H1 (cell line): ENCODE data around the gene VWA2. TPM values are rescaled to one million over a fixed set of nuclear protein-coding genes. Genes with fewer than 3 reads are reported as not detected.

Experiments
- CTCF ChIA-PET: fragments of 300-600 bp; sonication (Branson Sonifier 250); formaldehyde crosslinking; loops from one replicate; lab custom pipeline; 2021; ENCODE audit not compliant: partially characterized antibody; lab: Charles Lee
- POLR2A ChIA-PET: fragments of 300-600 bp; sonication (Branson Sonifier 250); formaldehyde crosslinking; loops from one replicate; lab custom pipeline; 2021; ENCODE audit warnings: inconsistent platforms; ENCODE audit not compliant: partially characterized antibody; lab: Charles Lee
- DNase-seq, 2 experiments: peaks; one replicate each; pipeline versions ENCODE4 v3.0.0 to v3.0.0-alpha.2; 2010 to 2022; ENCODE audit warnings: low spot score in 2 of 2, low read depth in 1 of 2, mixed read lengths in 1 of 2
- FAIRE-seq: peaks from 2 replicates; lab custom pipeline; 2011; peaks lifted over from hg19 to GRCh38; lab: Jason Lieb, UNC
- H2AFZ ChIP-seq: 2 replicates; pipeline ENCODE4 v1.8.1; 2012; ENCODE audit warnings: low read length, inconsistent platforms
- H2AK5ac ChIP-seq: 2 replicates; pipeline ENCODE4 v1.6.1; 2013; ENCODE audit warnings: low read depth, low read length
- H2BK120ac ChIP-seq: replicated peaks from 2 replicates; pipeline ENCODE3; 2013; ENCODE audit warnings: low read depth, low read length, inconsistent platforms
- H2BK12ac ChIP-seq: 2 replicates; pipeline ENCODE4 v1.6.1; 2013; ENCODE audit warnings: low read depth, low read length
- H2BK15ac ChIP-seq: 2 replicates; pipeline ENCODE4 v1.6.1; 2013; ENCODE audit warnings: low read length
- H2BK20ac ChIP-seq: 2 replicates; pipeline ENCODE4 v1.6.1; 2013; ENCODE audit warnings: low read length
- H2BK5ac ChIP-seq: 2 replicates; pipeline ENCODE4 v1.6.1; 2013; ENCODE audit warnings: low read depth, low read length
- H3K14ac ChIP-seq: 2 replicates; pipeline ENCODE4 v1.6.1; 2013; ENCODE audit warnings: inconsistent platforms; ENCODE audit not compliant: insufficient read length
- H3K18ac ChIP-seq: 2 replicates; pipeline ENCODE4 v1.6.1; 2013; ENCODE audit warnings: low read length; ENCODE audit errors: extremely low read depth
- H3K23ac ChIP-seq: 2 replicates; pipeline ENCODE4 v1.6.1; 2013; ENCODE audit warnings: inconsistent platforms; ENCODE audit not compliant: insufficient read length
- H3K23me2 ChIP-seq: 2 replicates; pipeline ENCODE4 v1.6.1; 2013; ENCODE audit warnings: low read depth, low read length
- H3K27ac ChIP-seq: 2 replicates; pipeline ENCODE4 v1.6.1; 2011; ENCODE audit warnings: low read depth, low read length, inconsistent platforms
- H3K27me3 ChIP-seq, 4 experiments: replicated peaks in 1 of 4; 1 replicate in 1 of 4; 2 replicates in 3 of 4; pipeline versions ENCODE4 v1.6.1 to v1.8.1; 2011 to 2013; ENCODE audit warnings: low read length in 3 of 4, mild to moderate bottlenecking in 3 of 4, inconsistent platforms in 2 of 4, mixed read lengths in 2 of 4, moderate library complexity in 1 of 4; ENCODE audit not compliant: control insufficient read depth in 3 of 4, insufficient read depth in 3 of 4; ENCODE audit errors: extremely low read depth in 1 of 4
- H3K36me3 ChIP-seq, 4 experiments: 2 replicates each; pipeline versions ENCODE4 v1.6.1 to v1.8.1; 2011 to 2013; ENCODE audit warnings: mild to moderate bottlenecking in 4 of 4, low read length in 3 of 4, moderate library complexity in 2 of 4, control low read depth in 1 of 4, inconsistent platforms in 1 of 4; ENCODE audit not compliant: insufficient read depth in 4 of 4, control insufficient read depth in 2 of 4
- H3K4ac ChIP-seq: replicated peaks from 2 replicates; pipeline ENCODE3; 2013; ENCODE audit warnings: low read length, low read depth, mixed read lengths, inconsistent platforms; ENCODE audit not compliant: insufficient read length
- H3K4me1 ChIP-seq, 4 experiments: replicated peaks in 1 of 4; 1 replicate in 1 of 4; 2 replicates in 3 of 4; pipeline versions ENCODE4 v1.6.1 to v1.8.1; 2011 to 2013; ENCODE audit warnings: low read length in 3 of 4, inconsistent platforms in 2 of 4, mixed read lengths in 1 of 4; ENCODE audit not compliant: insufficient read depth in 4 of 4, control insufficient read depth in 3 of 4
- H3K4me2 ChIP-seq, 2 experiments: 2 replicates each; pipeline versions ENCODE4 v1.6.1 to v1.8.1; 2011 to 2013; ENCODE audit warnings: low read depth in 2 of 2, low read length in 2 of 2, control low read depth in 1 of 2, inconsistent platforms in 1 of 2, mild to moderate bottlenecking in 1 of 2; ENCODE audit not compliant: insufficient read depth in 1 of 2
- H3K4me3 ChIP-seq, 4 experiments: fragments of 200-600, 300-600 bp in 1 of 4; sonication (generic), shearing (Covaris generic), sonication (Bioruptor Twin) in 1 of 4; 2 replicates each; pipeline versions ENCODE4 v1.5.1 to v1.8.1; 2011 to 2016; ENCODE audit warnings: low read length in 4 of 4, low read depth in 3 of 4, control low read depth in 2 of 4, inconsistent platforms in 2 of 4, mild to moderate bottlenecking in 2 of 4, mixed read lengths in 1 of 4, moderate library complexity in 1 of 4; ENCODE audit not compliant: insufficient read depth in 2 of 4; ENCODE audit errors: extremely low read depth in 1 of 4
- H3K56ac ChIP-seq: replicated peaks from 2 replicates; pipeline ENCODE3; 2013; ENCODE audit warnings: low read depth, mild to moderate bottlenecking, mixed read lengths, low read length, inconsistent platforms; ENCODE audit not compliant: insufficient read length
- H3K79me1 ChIP-seq: 2 replicates; pipeline ENCODE4 v1.6.1; 2013; ENCODE audit warnings: low read depth, low read length, control low read depth
- H3K79me2 ChIP-seq, 2 experiments: 2 replicates each; pipeline versions ENCODE4 v1.6.1 to v1.8.1; 2012 to 2013; ENCODE audit warnings: low read length in 2 of 2, mild to moderate bottlenecking in 2 of 2, inconsistent platforms in 1 of 2; ENCODE audit not compliant: insufficient read depth in 2 of 2, control insufficient read depth in 1 of 2
- H3K9ac ChIP-seq, 4 experiments: replicated peaks in 1 of 4; 1 replicate in 1 of 4; 2 replicates in 3 of 4; pipeline versions ENCODE4 v1.6.1 to v1.8.1; 2011 to 2013; ENCODE audit warnings: low read depth in 3 of 4, low read length in 3 of 4, control low read depth in 2 of 4, mild to moderate bottlenecking in 2 of 4, moderate library complexity in 2 of 4, inconsistent platforms in 1 of 4; ENCODE audit errors: extremely low read depth in 1 of 4
- H3K9me3 ChIP-seq, 2 experiments: 2 replicates each; pipeline versions ENCODE4 v1.6.1 to v1.8.1; 2012 to 2013; ENCODE audit warnings: mild to moderate bottlenecking in 2 of 2, moderate library complexity in 2 of 2, control low read depth in 1 of 2, inconsistent platforms in 1 of 2, low read depth in 1 of 2, low read length in 1 of 2, mixed read lengths in 1 of 2; ENCODE audit not compliant: insufficient read depth in 2 of 2
- H4K20me1 ChIP-seq, 2 experiments: replicated peaks in 1 of 2; 2 replicates each; pipeline versions ENCODE3 to v1.8.1; 2011 to 2013; ENCODE audit warnings: inconsistent platforms in 2 of 2, low read length in 2 of 2, mild to moderate bottlenecking in 1 of 2; ENCODE audit not compliant: insufficient read depth in 2 of 2, control insufficient read depth in 1 of 2
- H4K5ac ChIP-seq: 2 replicates; pipeline ENCODE4 v1.6.1; 2013; ENCODE audit warnings: low read length, low read depth, mixed read lengths, inconsistent platforms; ENCODE audit not compliant: insufficient read length
- H4K8ac ChIP-seq: 2 replicates; pipeline ENCODE4 v1.8.0; 2013; ENCODE audit warnings: mild to moderate bottlenecking, moderate library complexity, low read length, inconsistent platforms; ENCODE audit not compliant: insufficient read depth; ENCODE audit errors: extremely low read depth
- H4K91ac ChIP-seq: replicated peaks from 2 replicates; pipeline ENCODE3; 2013; ENCODE audit warnings: low read length, mixed read lengths, inconsistent platforms; ENCODE audit not compliant: insufficient read length
- CEBPB ChIP-seq: IDR thresholded peaks from 2 replicates; pipeline ENCODE4 v1.6.1; 2012; ENCODE audit warnings: low read depth, low read length
- CTBP2 ChIP-seq: IDR thresholded peaks from 2 replicates; pipeline ENCODE4 v1.7.0; 2011; ENCODE audit warnings: borderline replicate concordance, mild to moderate bottlenecking, moderate library complexity, mixed read lengths, low read length; ENCODE audit not compliant: insufficient read depth, insufficient read length
- E2F6 ChIP-seq: IDR thresholded peaks from 2 replicates; pipeline ENCODE4 v1.6.1; 2012; ENCODE audit warnings: inconsistent platforms
- EZH2 ChIP-seq: fragments of 200-600 bp; sonication (generic); IDR thresholded peaks from 2 replicates; pipeline ENCODE4 v1.7.1; 2012; ENCODE audit warnings: low read depth, mild to moderate bottlenecking, moderate library complexity, low read length, inconsistent platforms; ENCODE audit not compliant: severe bottlenecking
- KDM5A ChIP-seq: fragments of 200-600 bp; IDR thresholded peaks from 2 replicates; pipeline ENCODE4 v1.7.1; 2012; ENCODE audit warnings: mild to moderate bottlenecking, low read length, inconsistent platforms, mixed read lengths
- RFX5 ChIP-seq: IDR thresholded peaks from 2 replicates; pipeline ENCODE4 v1.6.1; 2011; ENCODE audit warnings: low read depth, low read length, improper control_type of control experiment, borderline replicate concordance
- RNF2 ChIP-seq: fragments of 200-900, 300-1000 bp; sonication (generic); IDR thresholded peaks from 2 replicates; pipeline ENCODE4 v1.7.1; 2016; ENCODE audit warnings: borderline replicate concordance, low read depth, mild to moderate bottlenecking, antibody characterized with exemption, low read length; ENCODE audit not compliant: poor library complexity, severe bottlenecking; ENCODE audit errors: missing control alignments
- YY1 ChIP-seq: IDR thresholded peaks from 2 replicates; pipeline ENCODE4 v1.6.1; 2011; ENCODE audit warnings: low read depth, mild to moderate bottlenecking, low read length
- WGBS, 2 experiments: shearing (Covaris generic) in 1 of 2; methylation state at CpG; one replicate each; pipeline versions ENCODE4 v1.1.6 to v1.1.7; 2013 to 2015; ENCODE audit warnings: low lambda C conversion rate in 2 of 2, mixed read lengths in 2 of 2, inconsistent platforms in 1 of 2, low coverage in 1 of 2, missing lambda C conversion rate in 1 of 2; ENCODE audit not compliant: insufficient replicate concordance in 2 of 2, insufficient coverage in 1 of 2, insufficient read length in 1 of 2; ENCODE audit errors: extremely low coverage in 1 of 2, missing lambda C conversion rate in 1 of 2; 5-methylcytosine and 5-hydroxymethylcytosine counted together
- polyA plus RNA-seq, 7 experiments: library from polyadenylated mRNA; depleted of rRNA in 3 of 7; stranded (reverse) in 5 of 7; unstranded in 2 of 7; fragments of >200 nt in 5 of 7; fragments of 200-250 nt in 2 of 7; gene quantifications; 1 replicate in 5 of 7; 2 replicates in 1 of 7; 4 replicates in 1 of 7; pipeline versions ENCODE4 v1.2.1 to v1.2.3, GENCODE V29; 2011 to 2013; ENCODE audit warnings: missing spikeins in 2 of 7, mixed read lengths in 2 of 7
- total RNA-seq: library from RNA; stranded (reverse); fragmentation: NEBNext Ultra II Directional; extraction: Animal tissue kit (Norgen Biotek cat#: 25700); gene quantifications from 2 replicates; pipeline ENCODE4 v1.2.1, GENCODE V29; 2021
- TF ChIP-seq, protein P1 (sequence below), 3 experiments: IDR thresholded peaks; 1 replicate in 2 of 3; 2 replicates in 1 of 3; pipeline versions ENCODE4 v1.5.1 to v1.6.1; 2011; ENCODE audit warnings: low read length in 3 of 3, mild to moderate bottlenecking in 3 of 3, inconsistent platforms in 2 of 3, low read depth in 1 of 3, moderate library complexity in 1 of 3; ENCODE audit not compliant: insufficient read depth in 1 of 3; ENCODE audit errors: control extremely low read depth in 1 of 3

Gene VWA2
- total and polyA plus RNA-seq, 2 of the 8 experiments (the other 6 are each of a cell fraction or from before 2014, with no cell fraction given) = 2.8 to 2.9 TPM

DNA sequence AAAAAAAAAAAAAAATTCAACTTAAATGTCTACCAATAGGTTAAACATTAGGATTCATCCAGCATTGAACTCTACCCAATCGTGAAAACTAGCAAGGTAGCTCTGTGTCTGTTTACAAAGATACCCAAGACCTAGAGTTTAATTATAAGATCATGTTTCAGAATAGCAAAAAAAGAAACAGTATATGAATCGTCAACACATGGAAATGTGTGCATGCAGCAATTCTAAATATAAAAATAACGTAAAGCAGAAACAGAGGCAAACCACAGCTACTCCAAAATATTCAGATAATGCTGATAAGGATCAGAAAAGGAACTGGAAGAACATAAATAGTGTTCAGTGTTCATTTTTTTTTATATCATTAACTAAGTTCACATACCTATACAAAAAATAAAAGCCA lies 96.6 kb downstream of the VWA2 start:
- Histone ChIP-seq H3K23me2 (no peaks in the 10 kb centered on the region), H3K4me3 (no peak overlapping the region), H3K4me2 (no peak overlapping the region), H2BK120ac (no peak overlapping the region), H3K79me2 (no peaks in the 10 kb centered on the region), H3K14ac (no peak overlapping the region), H3K56ac (no peak overlapping the region), H3K36me3 (no peaks in the 10 kb centered on the region), H2BK15ac (no peak overlapping the region), H3K9ac (no peak overlapping the region), H2BK20ac (no peak overlapping the region), H3K9me3 (no peaks in the 10 kb centered on the region), H4K91ac (no peak overlapping the region), H2AFZ (no peak overlapping the region), H3K27ac (no peak overlapping the region), H4K8ac (no peak overlapping the region), H3K27me3 (no peaks in the 10 kb centered on the region), H3K23ac (no peak overlapping the region), H2AK5ac (no peak overlapping the region), H3K4me1 (peaks cover 6 to 11% (median 10%) of the 10 kb centered on the region in 4 experiments), H3K18ac (no peak overlapping the region), H3K4ac (no peak overlapping the region), H4K5ac (no peak overlapping the region), H4K20me1 (no peaks in the 10 kb centered on the region), H2BK5ac (no peak overlapping the region), H2BK12ac (no peak overlapping the region), H3K79me1 (no peaks in the 10 kb centered on the region)
- no peak for FAIRE-seq
- 90% methylated on average over 3 of the region's 3 CpGs; no CpG with 5 or more reads in 1 of the 2 experiments for WGBS, 2 experiments
- no peak for DNase-seq
- CTCF ChIA-PET = interaction anchor here (0.6 to 3.0 kb wide), 5 partner anchors 31 to 136 kb away, joined by 3 to 12 read pairs (median 4); no protein-coding TSS in a partner anchor
- POLR2A ChIA-PET = no interaction called here
- TF ChIP-seq CTBP2 (no peak), RFX5 (no peak), E2F6 (no peak), CEBPB (no peak), EZH2 (no peak), RNF2 (no peak), YY1 (no peak), KDM5A (no peak)
- TF ChIP-seq, protein P1, sequence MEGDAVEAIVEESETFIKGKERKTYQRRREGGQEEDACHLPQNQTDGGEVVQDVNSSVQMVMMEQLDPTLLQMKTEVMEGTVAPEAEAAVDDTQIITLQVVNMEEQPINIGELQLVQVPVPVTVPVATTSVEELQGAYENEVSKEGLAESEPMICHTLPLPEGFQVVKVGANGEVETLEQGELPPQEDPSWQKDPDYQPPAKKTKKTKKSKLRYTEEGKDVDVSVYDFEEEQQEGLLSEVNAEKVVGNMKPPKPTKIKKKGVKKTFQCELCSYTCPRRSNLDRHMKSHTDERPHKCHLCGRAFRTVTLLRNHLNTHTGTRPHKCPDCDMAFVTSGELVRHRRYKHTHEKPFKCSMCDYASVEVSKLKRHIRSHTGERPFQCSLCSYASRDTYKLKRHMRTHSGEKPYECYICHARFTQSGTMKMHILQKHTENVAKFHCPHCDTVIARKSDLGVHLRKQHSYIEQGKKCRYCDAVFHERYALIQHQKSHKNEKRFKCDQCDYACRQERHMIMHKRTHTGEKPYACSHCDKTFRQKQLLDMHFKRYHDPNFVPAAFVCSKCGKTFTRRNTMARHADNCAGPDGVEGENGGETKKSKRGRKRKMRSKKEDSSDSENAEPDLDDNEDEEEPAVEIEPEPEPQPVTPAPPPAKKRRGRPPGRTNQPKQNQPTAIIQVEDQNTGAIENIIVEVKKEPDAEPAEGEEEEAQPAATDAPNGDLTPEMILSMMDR (IDR thresholded peaks at IDR 0.05; ENCODE audit: control extremely low read depth in 1 of 3, insufficient read depth in 1 of 3, low read depth in 1 of 3, low read length in 3 of 3) = no peak
